GM12878 (cell line): ENCODE data around the gene CRACDL. TPM values are rescaled to one million over a fixed set of nuclear protein-coding genes. Genes with fewer than 3 reads are reported as not detected.

ENCODE experiments used
- ATAC-seq: fragments of 200-7000 bp; cut with Tn5 transposase; 3 replicates; pipeline ENCODE4 v1.9.1; 2020; ENCODE audit warnings: mild to moderate bottlenecking, moderate library complexity
- BruUV-seq: library from RNA; stranded (reverse); fragments of 400-500 nt; replicated peaks from 2 replicates; lab custom pipeline; 2021; lab: Mats Ljungman, UMichigan
- CTCF ChIA-PET: fragments of 300-600 bp; sonication (Branson Sonifier 250); formaldehyde crosslinking; extraction: SDS; loops from one replicate; lab custom pipeline; 2021; ENCODE audit warnings: inconsistent platforms; lab: Yijun Ruan, JAX
- POLR2A ChIA-PET: fragments of 350-600 bp; formaldehyde crosslinking; extraction: SDS; loops from one replicate; lab custom pipeline; 2021; ENCODE audit warnings: inconsistent platforms; lab: Charles Lee
- RAD21 ChIA-PET: fragments of 300-600 bp; sonication (Branson Sonifier 250); formaldehyde crosslinking; loops from one replicate; lab custom pipeline; 2023; ENCODE audit warnings: antibody characterized with exemption; ENCODE audit not compliant: unreplicated experiment; lab: Charles Lee
- SMC1A ChIA-PET: fragments of 300-600 bp; sonication (Branson Sonifier 250); formaldehyde crosslinking; loops from one replicate; lab custom pipeline; 2023; ENCODE audit not compliant: unreplicated experiment, uncharacterized antibody; lab: Charles Lee
- DNase-seq: peaks from one replicate; pipeline ENCODE4 v3.0.0-alpha.2; 2011; ENCODE audit warnings: low read depth, low spot score
- FAIRE-seq: peaks from 3 replicates; lab custom pipeline; 2011; peaks lifted over from hg19 to GRCh38; lab: Jason Lieb, UNC
- H2AFZ ChIP-seq: 2 replicates; pipeline ENCODE4 v1.6.0; 2011; ENCODE audit warnings: low read depth, low read length, control low read depth; ENCODE audit not compliant: control insufficient read depth
- H3K27ac ChIP-seq: 2 replicates; pipeline ENCODE4 v1.5.1; 2011; ENCODE audit warnings: control low read depth; ENCODE audit not compliant: control insufficient read depth, insufficient read depth
- H3K27me3 ChIP-seq, 2 experiments: replicated peaks in 1 of 2; 2 replicates each; pipeline versions ENCODE4 v1.6.0 to v1.6.1; 2011; ENCODE audit warnings: low read length in 1 of 2; ENCODE audit not compliant: control insufficient read depth in 2 of 2, insufficient read depth in 2 of 2
- H3K36me3 ChIP-seq, 2 experiments: 2 replicates each; pipeline ENCODE4 v1.5.1; 2011; ENCODE audit warnings: low read length in 1 of 2; ENCODE audit not compliant: control insufficient read depth in 2 of 2, insufficient read depth in 2 of 2
- H3K4me1 ChIP-seq: 2 replicates; pipeline ENCODE4 v1.6.1; 2011; ENCODE audit warnings: mild to moderate bottlenecking, low read length, moderate library complexity, mixed read lengths; ENCODE audit not compliant: control insufficient read depth, insufficient read depth
- H3K4me2 ChIP-seq: 2 replicates; pipeline ENCODE4 v1.6.0; 2011; ENCODE audit warnings: control low read depth; ENCODE audit not compliant: control insufficient read depth, insufficient read depth
- H3K4me3 ChIP-seq: fragments of 200-600 bp; sonication (generic); 2 replicates; pipeline ENCODE4 v1.5.1; 2016
- H3K79me2 ChIP-seq: 2 replicates; pipeline ENCODE4 v1.6.0; 2011; ENCODE audit warnings: low read length; ENCODE audit not compliant: control insufficient read depth, insufficient read depth
- H3K9ac ChIP-seq: 2 replicates; pipeline ENCODE4 v1.8.0; 2011; ENCODE audit warnings: low read length, control low read depth, mixed read lengths; ENCODE audit not compliant: control insufficient read depth, insufficient read depth
- H3K9me3 ChIP-seq: replicated peaks from 3 replicates; pipeline ENCODE4 v1.5.1; 2011; ENCODE audit warnings: mild to moderate bottlenecking, low read length; ENCODE audit not compliant: control insufficient read depth, insufficient read depth
- H4K20me1 ChIP-seq: 2 replicates; pipeline ENCODE4 v1.6.0; 2011; ENCODE audit not compliant: control insufficient read depth, insufficient read depth
- CREM ChIP-seq: IDR thresholded peaks from 2 replicates; pipeline ENCODE4 v1.6.1; 2014; ENCODE audit warnings: antibody characterized with exemption, low read depth
- DPF2 ChIP-seq: fragments of 450-650 bp; IDR thresholded peaks from 2 replicates; pipeline ENCODE4 v1.6.1; 2017; ENCODE audit warnings: mild to moderate bottlenecking
- E4F1 ChIP-seq: fragments of 450-650 bp; IDR thresholded peaks from 2 replicates; pipeline ENCODE4 v1.6.1; 2018; ENCODE audit warnings: borderline replicate concordance, mild to moderate bottlenecking; ENCODE audit not compliant: partially characterized antibody
- EED ChIP-seq: sonication (generic); IDR thresholded peaks from 2 replicates; pipeline ENCODE4 v1.6.1; 2016; ENCODE audit warnings: antibody characterized with exemption, low read depth
- FOXK2 ChIP-seq: fragments of 450-650 bp; IDR thresholded peaks from 2 replicates; pipeline ENCODE4 v1.6.1; 2017; ENCODE audit warnings: mild to moderate bottlenecking, moderate library complexity
- GABPA ChIP-seq: IDR thresholded peaks from 2 replicates; pipeline ENCODE4 v1.6.1; 2014; ENCODE audit warnings: antibody characterized with exemption, low read depth, mild to moderate bottlenecking, inconsistent platforms
- HDAC2 ChIP-seq: fragments of 200-600 bp; sonication (generic); IDR thresholded peaks from 2 replicates; pipeline ENCODE4 v1.6.1; 2017
- JUNB ChIP-seq: IDR thresholded peaks from 2 replicates; pipeline ENCODE4 v1.6.1; 2016; ENCODE audit warnings: antibody characterized with exemption, mild to moderate bottlenecking
- MEF2A ChIP-seq: IDR thresholded peaks from 2 replicates; pipeline ENCODE4 v1.6.1; 2011; ENCODE audit warnings: low read depth, mild to moderate bottlenecking, low read length, moderate library complexity; ENCODE audit not compliant: insufficient read depth
- PKNOX1 ChIP-seq: fragments of 450-650 bp; IDR thresholded peaks from 2 replicates; pipeline ENCODE4 v1.6.1; 2016; ENCODE audit warnings: mild to moderate bottlenecking
- POLR2A ChIP-seq: IDR thresholded peaks from 2 replicates; pipeline ENCODE4 v1.6.1; 2011; ENCODE audit warnings: low read depth, mild to moderate bottlenecking, low read length
- RAD51 ChIP-seq: fragments of 450-650 bp; IDR thresholded peaks from 2 replicates; pipeline ENCODE4 v1.6.1; 2016; ENCODE audit warnings: moderate library complexity, mild to moderate bottlenecking, inconsistent platforms
- SUZ12 ChIP-seq: fragments of 200-600 bp; sonication (generic); IDR thresholded peaks from one replicate; pipeline ENCODE4 v1.6.1; 2018; ENCODE audit warnings: antibody characterized with exemption, mild to moderate bottlenecking; ENCODE audit not compliant: unreplicated experiment
- TARDBP ChIP-seq: IDR thresholded peaks from 2 replicates; pipeline ENCODE4 v1.6.1; 2016; ENCODE audit warnings: borderline replicate concordance
- ZBTB40 ChIP-seq: fragments of 450-650 bp; IDR thresholded peaks from 2 replicates; pipeline ENCODE4 v1.6.1; 2016; ENCODE audit warnings: mild to moderate bottlenecking, moderate library complexity, borderline replicate concordance
- WGBS: methylation state at CpG from one replicate; pipeline ENCODE4 v1.1.6; 2016; ENCODE audit warnings: low lambda C conversion rate; ENCODE audit not compliant: insufficient replicate concordance, insufficient coverage; ENCODE audit errors: missing lambda C conversion rate; 5-methylcytosine and 5-hydroxymethylcytosine counted together
- in situ Hi-C: fragments of 300-500 bp; cut with MboI; formaldehyde crosslinking; loops from 9 replicates; pipeline ENCODE4 v1.14.3; 2018; ENCODE audit warnings: mixed read lengths
- intact Hi-C: fragments of 100-400 bp; cut with micrococcal nuclease; formaldehyde crosslinking; loops from one replicate; pipeline ENCODE4 v1.14.2; 2022; ENCODE audit not compliant: unreplicated experiment
- polyA plus RNA-seq, 11 experiments: library from polyadenylated mRNA; depleted of rRNA in 4 of 11; unstranded in 6 of 11; stranded (reverse) in 5 of 11; fragments of >200 nt; fragmentation: Nextera tagmentation in 4 of 11; fragmentation: Illumina TruSeq in 1 of 11; extraction: Ambion mirVana in 4 of 11; extraction: Trizol in 1 of 11; gene quantifications; 1 replicate in 1 of 11; 2 replicates in 10 of 11; pipeline versions ENCODE4 v1.2.1 to v1.2.3, GENCODE V29; 2011 to 2016; ENCODE audit warnings: inconsistent platforms in 2 of 11, missing spikeins in 2 of 11, low read depth in 1 of 11
- total RNA-seq, 4 experiments: library from RNA; depleted of rRNA in 3 of 4; stranded (reverse); fragments of >200 nt in 3 of 4; fragmentation: Illumina TruSeq in 1 of 4; extraction: Trizol in 1 of 4; gene quantifications; 2 replicates each; pipeline versions ENCODE4 v1.2.1 to v1.2.3, GENCODE V29; 2013 to 2021
- TF ChIP-seq, protein P1 (sequence below): IDR thresholded peaks from 2 replicates; pipeline ENCODE4 v1.6.1; 2011; ENCODE audit warnings: borderline replicate concordance, low read depth, mild to moderate bottlenecking, moderate library complexity, low read length; ENCODE audit not compliant: insufficient read depth, poor library complexity, severe bottlenecking

CRACDL gene
- total and polyA plus RNA-seq, 10 of the 15 experiments (the other 5 are each of a cell fraction or from before 2014, with no cell fraction given): 0.03 to 0.72 (median 0.14) TPM

DNA sequence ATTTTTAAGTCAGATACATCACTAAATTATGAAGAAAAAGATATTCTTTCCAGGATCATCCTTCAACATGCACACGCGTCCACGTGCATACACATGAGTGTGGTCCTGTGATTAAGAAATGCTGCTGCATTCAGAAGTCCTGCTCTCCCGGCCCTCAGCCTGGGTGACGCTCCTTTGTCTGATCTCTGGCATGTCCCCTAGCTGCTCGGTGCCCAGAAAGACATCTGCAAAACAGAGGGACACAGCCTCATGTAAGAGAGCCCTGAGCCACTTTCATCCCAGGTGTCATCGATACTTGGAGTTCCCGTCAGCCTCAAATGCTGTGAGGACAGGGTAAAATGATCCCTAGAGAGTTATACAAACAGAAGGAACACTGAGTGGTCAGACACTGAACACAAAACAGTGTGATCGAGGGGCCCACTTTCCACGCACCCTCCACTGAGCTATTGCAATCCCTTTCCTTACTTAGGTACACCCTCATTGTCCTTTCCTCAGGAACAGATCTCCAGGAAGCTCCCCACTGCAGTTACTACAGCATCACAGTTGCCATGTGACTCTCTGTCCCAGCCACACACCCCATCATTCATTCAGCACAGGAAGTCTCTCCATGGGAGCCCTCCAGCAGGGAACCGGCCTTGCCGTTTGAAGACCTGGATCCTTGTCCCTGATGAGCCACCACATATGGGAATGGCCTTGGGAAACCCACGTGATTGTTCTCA is 32.1 kb downstream of the CRACDL start (continued):
- TF ChIP-seq ZBTB40 (no peak), E4F1 (no peak), SUZ12 (no peak), TARDBP (no peak), MEF2A (no peak)
- TF ChIP-seq, all 136 proteins: peak for 0

DNA sequence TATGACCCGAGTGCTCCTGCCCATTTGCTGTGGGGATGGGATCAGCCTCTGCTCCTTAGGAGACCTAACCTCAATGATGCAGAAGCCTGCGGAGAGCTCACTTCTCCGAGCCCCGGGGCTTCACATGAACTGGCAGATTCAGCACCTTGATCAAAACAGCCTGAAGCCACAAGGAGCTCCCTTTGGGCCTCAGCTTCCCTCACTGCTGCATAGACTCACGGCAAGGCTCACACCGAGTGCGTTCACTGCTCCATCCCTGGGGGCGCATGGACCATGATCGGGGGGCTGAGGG is 33.0 kb downstream of the CRACDL start:
- Histone ChIP-seq H3K4me1 (no peaks in the 10 kb centered on the region), H3K4me2 (no peak overlapping the region), H3K4me3 (no peak overlapping the region), H3K27ac (no peak overlapping the region), H3K36me3 (no peaks in the 10 kb centered on the region), H3K9me3 (no peaks in the 10 kb centered on the region), H2AFZ (no peak overlapping the region), H4K20me1 (no peaks in the 10 kb centered on the region), H3K79me2 (no peaks in the 10 kb centered on the region), H3K9ac (no peak overlapping the region), H3K27me3 (no peaks in the 10 kb centered on the region; a peak in 1 of 4 replicates)
- no peak for DNase-seq
- intact Hi-C loops: no loop called here
- no TSS peak for BruUV-seq
- no peak for ATAC-seq
- 63% methylated on average over 9 of the region's 9 CpGs for WGBS
- ChIA-PET CTCF (no interaction called here), RAD21 (no interaction called here), SMC1A (no interaction called here), POLR2A (no interaction called here)
- FAIRE-seq: no peak
- in situ Hi-C loops: no loop called here
- TF ChIP-seq DPF2 (no peak), RAD51 (no peak), FOXK2 (no peak), JUNB (no peak), HDAC2 (no peak), GABPA (no peak), POLR2A (no peak), CREM (no peak), EED (no peak), PKNOX1 (no peak)
- TF ChIP-seq, protein P1, sequence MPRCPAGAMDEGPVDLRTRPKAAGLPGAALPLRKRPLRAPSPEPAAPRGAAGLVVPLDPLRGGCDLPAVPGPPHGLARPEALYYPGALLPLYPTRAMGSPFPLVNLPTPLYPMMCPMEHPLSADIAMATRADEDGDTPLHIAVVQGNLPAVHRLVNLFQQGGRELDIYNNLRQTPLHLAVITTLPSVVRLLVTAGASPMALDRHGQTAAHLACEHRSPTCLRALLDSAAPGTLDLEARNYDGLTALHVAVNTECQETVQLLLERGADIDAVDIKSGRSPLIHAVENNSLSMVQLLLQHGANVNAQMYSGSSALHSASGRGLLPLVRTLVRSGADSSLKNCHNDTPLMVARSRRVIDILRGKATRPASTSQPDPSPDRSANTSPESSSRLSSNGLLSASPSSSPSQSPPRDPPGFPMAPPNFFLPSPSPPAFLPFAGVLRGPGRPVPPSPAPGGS: no peak
